ENCODE data around the gene HPN.
"Not testable (repeated sequence)": the region's sequence is repeated elsewhere in the genome, so short reads cannot be mapped to it uniquely, and the experiment has no call there.

HPN gene

DNA sequence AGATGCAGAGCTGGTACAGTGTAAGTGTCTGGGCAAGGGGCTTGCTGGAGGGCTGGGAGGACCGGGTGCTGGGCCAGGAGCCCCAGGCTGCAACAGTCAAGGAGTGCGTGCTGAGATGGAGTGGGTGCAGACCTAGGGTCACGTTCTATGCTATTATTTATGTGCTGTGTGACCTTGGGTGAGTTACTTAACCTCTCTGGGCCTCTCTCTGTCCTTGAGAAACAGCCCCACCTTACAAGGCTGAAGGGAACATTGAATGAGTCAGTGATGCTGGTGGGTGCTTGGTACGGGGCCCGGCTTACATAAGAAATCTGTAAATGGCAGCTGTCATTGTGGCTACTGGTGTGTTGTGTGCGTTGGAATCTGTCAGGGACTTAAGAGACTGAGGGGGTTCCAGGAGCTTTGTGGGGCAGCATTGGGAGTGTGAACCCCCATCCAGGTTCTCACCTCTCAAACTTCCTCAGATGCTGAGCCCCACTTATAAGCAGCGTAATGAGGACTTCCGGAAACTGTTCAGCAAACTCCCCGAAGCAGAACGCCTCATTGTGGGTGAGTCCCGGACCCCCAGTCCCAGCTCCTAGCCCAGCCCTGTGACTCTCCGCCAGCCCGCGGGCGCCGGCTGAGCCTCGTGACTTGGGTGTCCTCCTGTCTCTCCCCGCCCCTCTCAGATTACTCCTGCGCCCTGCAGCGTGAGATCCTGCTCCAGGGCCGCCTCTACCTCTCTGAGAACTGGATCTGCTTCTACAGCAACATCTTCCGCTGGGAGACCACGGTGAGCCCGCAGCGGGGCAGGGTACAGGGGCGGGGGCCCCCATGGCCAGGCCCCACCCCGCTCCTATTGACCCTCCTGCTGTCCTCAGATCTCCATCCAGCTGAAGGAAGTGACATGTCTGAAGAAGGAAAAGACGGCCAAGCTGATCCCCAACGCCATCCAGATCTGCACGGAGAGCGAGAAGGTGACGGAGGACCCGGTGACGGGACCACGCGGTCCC is 31.8 kb upstream of the HPN start:
- no peak for DNase-seq

DNA sequence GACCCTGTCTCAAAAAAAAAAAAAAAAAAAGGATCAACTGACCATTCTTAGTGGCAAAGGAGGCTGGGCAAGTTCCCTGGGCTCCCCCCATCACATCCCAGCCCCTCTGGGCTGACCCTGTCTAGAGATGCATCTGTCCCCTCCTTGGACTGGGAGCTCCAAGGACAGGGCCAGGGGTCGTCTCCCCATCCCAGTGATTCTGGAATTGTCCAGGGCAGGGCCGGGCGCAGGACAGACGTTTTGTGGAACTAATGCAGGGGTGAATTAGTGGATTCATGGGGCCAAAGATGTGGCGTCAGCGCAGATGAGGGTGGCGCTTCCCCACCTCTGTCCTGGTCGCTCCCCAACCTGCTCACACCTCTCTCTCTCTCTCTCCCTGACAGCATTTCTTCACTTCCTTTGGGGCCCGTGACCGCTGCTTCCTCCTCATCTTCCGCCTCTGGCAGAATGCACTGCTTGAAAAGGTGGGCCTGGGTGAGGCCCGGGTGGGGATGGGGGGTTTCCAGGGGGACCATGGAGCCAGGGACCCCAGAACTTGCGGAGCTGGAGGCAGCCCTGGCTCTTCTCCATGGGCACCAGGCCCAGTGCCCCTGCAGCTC is 30.3 kb upstream of the HPN start:
- no peak for DNase-seq

DNA sequence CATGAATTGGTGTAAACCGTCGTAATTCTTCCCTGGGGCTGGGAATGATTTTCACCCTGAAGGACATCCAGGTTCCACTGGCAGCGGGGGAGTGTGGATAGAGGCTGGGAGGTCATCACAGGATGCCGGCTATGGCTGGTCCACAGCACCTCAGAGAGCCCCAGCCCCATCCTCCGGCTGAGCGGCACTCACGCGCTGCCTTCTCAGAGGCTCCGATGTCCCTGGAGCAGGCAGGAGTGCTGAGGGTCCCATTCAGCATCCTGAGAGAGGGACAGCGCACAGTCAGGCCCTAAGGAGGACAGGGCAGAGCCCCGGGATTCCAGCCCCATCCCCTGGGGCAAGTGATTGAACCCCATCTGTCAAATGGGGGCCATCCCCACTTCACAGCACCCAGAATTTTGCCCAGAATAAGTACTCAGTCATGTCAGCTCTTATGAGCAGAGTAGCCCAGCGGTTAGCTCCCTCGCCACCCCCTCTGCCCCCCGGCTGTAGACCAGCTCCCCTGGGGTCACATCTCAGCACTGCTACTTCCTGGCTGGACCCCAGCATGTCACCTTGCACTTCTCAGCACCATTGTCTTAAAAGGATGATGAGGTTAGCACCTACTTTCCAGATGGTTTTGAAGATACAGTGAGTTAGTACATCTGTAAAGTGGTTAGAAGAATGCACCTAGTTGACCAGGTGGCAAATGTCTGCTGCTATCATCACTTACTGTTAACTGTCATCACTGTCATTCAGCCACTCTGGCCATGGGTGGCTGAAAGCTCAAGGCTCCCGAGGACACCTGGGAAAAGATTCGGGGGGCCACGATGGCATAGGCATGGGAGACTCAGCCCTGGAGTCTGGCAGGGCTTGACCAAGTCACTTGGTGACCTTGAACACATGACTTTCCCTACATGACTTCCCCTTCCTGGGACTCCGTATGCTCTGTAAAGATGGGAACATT is 29.5 kb upstream of the HPN start:
- DNase-seq: no peak

DNA sequence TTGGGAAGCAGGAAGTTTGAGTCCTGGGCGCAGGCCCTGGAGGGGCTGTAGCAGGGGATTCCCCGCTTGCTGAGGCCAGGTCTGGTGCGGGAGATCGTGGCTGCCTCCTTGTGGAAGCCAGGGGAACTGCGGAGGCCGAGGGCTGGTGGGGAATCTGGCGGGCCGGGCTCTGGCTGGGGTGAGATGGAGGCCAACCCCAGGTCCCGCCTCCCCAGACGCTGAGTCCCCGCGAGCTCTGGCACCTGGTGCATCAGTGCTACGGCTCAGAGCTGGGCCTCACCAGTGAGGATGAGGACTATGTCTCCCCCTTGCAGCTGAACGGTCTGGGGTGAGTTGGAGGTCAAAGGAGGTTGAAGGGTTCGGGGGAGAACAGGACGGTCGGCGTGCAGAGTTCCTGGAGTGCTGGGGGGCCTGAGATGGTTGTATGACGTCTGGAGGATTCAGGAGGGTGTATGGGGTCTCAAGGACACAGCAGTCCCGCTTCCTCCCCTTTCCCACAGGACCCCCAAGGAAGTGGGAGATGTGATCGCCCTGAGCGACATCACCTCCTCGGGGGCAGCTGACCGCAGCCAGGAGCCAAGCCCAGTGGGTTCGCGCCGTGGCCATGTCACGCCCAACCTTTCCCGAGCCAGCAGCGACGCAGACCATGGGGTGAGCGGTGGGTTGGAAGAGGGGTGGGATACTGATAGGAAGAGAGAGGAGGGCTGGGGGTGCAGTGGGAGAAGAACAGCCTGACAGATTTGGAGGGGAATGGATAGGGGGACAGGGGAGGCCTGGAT is 28.3 kb upstream of the HPN start:
- DNase-seq: peak; percentile 46

DNA sequence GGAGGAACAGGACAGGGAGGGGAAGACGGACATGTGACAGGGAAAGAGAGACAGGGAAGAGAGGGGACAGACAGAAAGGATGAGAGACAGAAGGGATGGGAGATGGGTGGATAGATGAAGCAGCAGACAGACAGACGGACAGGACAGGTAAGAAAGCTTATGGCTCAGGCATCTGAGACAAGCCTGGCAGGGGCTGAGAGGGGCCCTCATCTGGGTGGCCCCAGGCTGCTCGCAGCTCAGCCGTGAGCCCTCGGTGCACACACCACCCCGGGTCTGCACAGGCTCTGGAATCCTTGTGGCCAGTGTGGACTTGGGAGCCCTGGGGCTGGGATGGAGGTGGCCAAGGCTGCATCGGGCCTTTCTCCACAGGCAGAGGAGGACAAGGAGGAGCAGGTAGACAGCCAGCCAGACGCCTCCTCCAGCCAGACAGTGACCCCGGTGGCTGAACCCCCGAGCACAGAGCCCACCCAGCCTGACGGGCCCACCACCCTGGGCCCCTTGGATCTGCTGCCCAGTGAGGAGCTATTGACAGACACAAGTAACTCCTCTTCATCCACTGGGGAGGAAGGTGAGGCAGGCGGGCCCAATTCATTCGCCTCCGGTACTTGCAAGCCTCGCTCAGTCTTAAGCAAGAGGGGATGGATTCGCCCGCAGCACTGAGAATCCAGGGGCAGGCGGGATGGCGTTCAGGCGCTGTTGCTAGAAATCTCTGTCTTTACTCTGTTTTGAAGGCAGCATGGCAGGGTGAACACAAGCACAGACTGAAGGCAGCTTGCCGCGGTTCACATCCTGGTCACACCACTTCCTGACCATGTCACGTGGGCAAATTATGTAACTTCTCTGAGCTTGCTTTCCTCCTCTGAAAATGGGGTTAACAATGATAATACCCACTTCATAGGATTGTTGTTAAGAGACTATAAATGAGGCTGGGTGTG is 27.4 kb upstream of the HPN start:
- peak; percentile 17 for DNase-seq

DNA sequence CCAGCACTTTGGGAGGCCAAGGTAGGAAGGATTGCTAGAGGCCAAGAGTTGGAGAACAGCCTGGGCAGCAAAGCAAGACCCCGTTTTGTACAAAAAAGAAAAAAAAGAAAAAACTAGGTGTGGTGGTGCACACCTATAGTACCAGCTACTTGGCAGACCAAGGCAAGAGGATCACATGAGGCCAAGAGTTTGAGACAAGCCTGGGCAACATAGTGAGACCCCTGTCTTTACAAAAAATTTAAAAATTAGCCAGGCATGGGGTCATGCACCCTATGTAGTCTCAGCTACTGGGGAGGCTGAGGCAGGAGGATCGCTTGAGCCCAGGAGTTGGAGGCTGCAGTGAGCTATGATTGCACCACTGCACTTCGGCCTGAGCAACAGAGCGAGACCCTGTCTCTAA is 26.7 kb upstream of the HPN start:
- DNase-seq: not testable (repeated sequence)

DNA sequence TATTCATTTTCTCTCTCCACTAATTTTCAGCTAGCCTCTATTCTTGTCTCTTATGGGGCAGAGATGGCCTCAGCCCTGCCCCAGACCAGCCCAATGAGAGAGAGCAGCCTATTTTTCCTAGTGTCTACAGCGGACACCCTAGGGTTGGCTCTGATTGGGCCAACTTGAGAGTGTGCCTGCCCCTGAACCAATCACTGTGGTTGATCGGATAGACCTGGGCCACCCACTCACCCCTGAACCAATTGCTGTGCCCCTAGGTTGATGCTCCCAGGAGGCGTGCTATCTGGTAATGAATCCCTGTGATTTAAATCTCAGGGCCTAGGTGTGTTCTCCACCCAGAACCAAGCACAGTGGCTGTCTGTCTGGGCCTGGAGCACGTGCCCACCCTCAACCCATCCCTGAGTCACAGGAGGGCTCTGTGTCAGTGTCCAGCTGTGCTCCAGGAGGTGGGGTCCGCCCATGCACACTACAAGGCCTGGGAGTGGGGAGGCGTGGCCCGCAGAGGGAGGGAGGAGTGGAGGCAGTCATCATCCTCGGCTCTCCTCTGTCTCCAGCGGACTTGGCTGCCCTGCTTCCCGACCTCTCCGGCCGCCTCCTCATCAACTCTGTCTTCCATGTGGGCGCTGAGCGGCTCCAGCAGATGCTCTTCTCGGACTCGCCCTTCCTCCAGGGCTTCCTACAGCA is 26.1 kb upstream of the HPN start:
- no peak for DNase-seq

DNA sequence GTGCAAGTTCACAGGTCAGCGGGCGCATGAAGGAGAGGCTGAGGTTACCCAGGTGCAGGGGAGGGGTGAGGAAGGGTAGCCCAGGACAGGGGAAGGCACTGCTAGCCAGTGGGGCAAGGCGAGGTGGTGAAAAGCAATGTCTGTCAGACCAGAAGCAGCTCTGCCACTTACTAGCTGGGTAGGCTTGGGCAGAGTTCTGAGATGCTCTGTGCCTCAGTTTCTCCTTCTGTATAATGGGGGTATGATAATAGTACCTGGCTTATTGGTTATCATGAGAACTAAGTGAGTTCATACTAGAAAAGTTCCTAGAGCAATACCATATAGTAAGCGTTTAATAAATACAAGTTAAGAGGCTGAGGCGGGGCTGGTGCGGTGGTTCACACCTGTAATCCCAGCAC is 25.6 kb upstream of the HPN start:
- DNase-seq: no peak

DNA sequence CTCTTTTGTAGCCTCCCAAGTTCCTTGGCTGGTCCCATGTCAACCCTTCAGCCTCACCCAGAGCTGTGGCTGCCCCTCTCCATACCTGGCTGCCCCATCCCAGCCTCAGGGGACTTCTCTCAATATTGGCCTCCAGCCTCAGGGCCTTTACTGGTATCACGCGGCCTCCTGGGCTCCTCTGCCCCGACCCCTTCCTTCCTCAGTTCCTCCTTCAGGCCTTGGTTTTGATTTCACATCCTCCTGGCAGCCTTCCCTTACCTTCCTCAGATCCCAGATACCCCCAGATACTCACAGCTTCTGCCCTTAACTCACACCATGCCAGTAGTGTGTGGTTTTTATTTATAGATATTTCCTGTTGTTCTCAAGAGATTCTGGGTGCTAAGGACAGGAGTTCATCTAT is 24.0 kb upstream of the HPN start:
- no peak for DNase-seq

DNA sequence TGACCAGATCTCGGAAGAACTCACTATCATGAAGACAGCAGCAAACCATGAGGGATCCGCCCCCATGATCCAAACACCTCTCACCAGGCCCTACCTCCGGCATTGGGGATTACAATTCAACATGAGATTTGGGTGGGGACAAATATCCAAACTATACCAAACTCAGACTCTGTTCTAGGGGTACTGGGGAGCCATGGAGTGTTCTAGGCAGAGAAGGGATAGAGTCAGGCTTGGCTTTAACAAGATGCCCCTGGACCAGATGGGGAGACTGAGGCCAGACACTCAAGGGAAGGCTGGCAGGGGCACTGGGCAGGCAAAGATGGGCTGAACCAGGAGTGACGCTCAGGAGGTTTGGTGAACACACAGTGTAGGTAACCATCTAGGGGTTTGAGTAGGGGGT is 23.1 kb upstream of the HPN start:
- no peak for DNase-seq

DNA sequence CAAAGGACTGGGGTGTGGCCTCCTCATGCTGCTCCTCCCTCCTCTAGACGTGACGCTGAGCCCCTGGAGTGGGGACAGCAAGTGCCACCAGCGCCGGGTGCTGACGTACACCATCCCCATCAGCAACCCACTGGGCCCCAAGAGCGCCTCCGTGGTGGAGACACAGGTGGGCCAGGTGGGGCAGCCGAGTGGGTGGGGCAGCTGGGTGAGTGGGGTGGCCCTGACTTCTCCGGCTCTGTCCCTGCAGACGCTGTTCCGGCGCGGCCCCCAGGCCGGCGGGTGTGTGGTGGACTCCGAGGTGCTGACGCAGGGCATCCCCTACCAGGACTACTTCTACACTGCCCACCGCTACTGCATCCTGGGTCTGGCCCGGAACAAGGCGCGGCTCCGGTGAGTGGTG is 22.4 kb upstream of the HPN start:
- DNase-seq: no peak

DNA sequence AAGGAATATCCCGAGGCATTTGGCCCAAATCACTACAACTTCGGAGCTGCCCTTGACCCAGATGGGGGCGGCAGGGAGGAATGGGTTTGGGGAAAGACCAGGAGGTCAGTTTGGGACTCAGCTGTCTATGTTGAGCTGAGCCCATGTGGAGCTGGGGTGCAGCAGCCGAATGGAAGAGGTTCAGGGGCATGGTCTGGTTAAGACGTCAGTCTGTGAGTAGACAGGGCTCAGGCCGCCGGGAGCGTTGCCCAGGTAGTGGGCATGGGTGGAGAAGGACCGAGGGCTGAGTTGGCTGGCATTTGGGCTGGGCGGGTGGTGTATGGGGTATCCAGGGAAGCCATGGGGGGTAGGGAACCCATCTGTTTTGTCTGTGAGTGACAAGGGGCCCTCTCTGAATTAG is 20.5 kb upstream of the HPN start:
- DNase-seq: no peak

DNA sequence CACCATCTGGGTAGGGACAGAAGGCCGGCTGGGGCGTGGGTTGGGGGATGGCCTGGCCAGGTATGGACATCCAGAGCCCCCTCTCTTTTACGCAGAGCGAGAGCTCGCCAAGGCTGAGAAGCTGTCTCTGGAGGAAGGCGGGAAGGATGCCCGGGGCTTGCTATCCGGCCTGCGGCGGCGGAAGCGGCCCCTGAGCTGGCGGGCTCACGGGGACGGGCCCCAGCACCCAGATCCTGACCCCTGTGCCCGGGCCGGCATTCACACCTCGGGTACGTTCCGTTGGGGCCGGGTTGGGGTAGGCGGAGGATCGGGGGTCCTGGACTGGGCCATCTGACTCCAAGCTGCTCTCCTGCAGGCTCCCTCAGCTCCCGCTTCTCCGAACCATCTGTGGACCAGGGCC is 19.9 kb upstream of the HPN start:
- no peak for DNase-seq

DNA sequence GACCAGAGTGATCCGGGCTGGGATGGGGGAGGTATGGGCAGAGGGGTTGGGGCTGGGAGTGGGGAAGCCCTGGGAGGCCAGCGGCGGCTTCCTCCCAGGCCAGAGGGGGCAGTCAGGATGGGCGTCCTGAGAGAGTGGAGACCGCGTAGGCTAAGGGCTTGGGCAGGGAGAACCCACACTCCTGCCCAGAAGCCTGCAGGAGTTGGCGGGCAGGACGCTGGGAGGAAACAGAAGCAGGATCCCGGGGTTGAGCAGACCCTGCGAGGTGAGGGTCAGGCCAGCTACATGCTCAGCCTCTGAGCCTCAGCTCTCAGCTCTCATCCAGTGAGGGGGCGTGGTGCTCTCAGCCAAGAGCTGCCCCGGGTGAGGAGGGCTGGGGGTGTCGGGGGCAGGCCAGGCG is 19.1 kb upstream of the HPN start:
- DNase-seq: no peak

DNA sequence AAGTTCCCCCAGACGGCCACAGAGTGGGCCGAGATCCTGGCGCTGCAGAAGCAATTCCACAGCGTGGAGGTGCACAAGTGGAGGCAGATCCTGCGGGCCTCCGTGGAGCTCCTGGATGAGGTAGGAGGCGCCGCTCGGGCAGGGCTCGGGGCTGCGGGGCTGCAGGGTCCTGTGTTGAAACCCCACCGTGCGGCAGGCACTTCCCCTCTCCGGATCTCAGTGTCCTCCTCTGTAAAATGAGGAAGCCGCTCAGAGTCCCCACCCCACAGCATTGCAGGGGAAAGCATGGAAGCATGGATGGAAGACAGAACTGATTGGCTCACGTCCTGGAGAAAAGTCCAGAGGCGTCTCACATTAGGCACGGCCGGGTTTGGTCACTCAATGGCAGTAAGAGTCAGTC is 18.1 kb upstream of the HPN start:
- DNase-seq: no peak

DNA sequence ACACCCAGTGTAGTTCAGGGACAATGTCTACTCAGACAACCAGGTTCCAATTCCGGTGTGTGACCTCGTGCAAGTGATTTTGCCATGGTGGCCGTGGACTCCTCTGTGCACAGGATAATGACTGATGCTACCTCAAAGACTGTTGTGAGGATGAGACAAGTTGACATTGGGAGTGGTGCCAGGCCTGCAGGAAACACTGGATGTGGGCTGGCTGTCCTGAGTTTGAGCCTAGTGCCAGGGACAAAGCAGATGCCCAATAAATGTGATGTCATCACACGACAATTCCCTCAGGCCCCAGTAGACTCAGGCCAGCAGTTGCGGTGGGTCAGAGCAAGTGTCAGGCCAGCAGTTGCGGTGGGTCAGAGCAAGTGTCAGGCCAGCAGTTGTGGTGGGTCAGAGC is 17.4 kb upstream of the HPN start:
- DNase-seq: no peak

DNA sequence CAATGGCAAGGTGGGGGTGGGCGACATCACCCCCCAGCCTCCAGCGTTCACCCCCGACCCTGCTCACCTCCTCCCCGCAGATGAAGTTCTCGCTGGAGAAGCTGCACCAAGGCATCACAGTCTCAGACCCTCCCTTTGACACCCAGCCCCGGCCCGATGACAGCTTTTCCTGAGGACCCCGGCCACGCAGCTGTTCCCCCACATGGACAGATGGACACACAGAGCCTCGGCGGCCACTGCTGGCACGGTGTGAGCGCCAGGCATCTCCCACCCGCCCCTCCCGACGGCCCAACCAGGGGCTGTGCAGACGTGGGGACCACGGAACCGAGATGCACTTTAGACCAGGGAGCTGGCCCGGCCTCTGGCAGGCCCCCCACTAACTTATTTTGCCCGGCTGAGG is 15.6 kb upstream of the HPN start:
- DNase-seq: no peak

DNA sequence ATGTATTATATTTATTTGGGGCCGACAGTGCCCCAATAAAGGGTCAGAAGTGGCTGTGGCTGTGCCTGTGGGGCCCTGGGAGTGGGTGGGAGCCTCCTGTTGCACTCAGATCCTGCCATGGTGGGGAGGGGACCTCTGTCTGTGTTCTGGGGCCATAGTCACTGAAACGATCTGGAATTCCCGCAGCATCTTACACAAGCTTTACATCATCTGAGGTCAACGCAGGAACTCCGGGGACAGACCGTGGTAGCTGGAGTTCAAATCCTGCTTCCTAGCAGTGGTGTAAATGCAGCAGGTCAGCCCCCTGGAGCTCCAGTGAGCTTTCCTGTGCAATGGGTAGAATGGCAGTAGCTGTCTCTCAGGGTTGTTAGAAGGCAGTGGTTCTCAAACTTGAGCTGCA is 15.1 kb upstream of the HPN start:
- no peak for DNase-seq

DNA sequence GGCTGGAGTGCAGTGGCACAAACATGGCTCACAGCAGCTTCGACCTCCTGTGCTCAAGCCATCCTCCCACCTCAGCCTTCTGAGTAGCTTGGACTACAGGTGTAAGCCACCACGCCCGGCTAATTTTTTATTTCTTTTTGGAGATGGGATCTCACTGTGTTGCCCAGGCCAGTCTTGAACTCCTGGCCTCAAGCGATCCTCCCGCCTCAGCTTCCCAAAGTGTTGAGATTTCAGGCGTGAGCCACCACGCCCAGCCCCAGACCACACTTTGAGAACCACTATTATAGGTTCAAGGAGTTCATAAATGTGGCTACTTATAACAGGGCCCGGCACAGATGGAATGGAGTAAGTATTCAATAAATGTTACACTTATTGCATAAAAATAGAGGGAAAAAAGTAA is 14.5 kb upstream of the HPN start:
- no peak for DNase-seq

DNA sequence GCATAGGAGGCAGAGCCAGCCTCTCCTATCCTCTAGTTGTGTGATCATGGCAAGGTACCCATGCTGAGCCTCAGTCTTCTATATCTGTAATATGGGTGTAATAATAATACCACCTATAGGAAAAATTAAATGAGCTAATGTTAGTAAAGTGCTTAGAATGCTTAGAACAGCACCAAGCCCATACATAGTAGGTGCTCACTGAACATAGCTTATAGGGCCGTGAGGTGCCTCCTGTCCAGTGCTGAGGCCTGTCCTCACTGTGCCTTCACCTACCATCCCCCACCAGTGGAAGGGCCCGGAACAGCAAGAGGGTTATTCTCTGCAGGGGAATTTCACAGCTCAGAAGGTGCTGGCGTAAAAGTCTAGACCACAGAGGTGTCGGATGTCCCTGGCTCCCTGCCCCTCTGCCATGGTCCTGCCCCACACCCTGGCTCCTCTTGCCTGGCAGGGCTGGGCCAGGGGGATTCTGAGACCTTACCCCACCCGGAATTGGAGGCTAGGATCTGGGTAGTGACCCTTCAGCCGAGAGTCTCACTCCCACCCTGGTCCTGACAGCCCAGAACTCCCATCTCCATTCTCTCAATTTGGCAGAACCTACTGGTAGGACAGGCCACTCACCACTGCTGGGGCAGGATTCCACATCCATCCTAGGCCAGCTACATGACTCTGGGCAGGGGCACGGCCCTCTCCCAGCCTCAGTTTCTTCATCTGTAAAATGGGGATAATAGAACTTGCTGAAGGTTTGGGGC is 13.5 kb upstream of the HPN start:
- DNase-seq: no peak
